Jurkat, Clone E6-1 (cell line): ENCODE data around the gene PFKM.
"Not testable (repeated sequence)": the region's sequence is repeated elsewhere in the genome, so short reads cannot be mapped to it uniquely, and the experiment has no call there.

Experiments
- DNase-seq: peaks from one replicate; pipeline ENCODE4 v3.0.0-alpha.2; 2011; ENCODE audit warnings: low read depth, low spot score
- H3K4me3 ChIP-seq: 2 replicates; pipeline ENCODE4 v1.5.1; 2011; ENCODE audit warnings: mild to moderate bottlenecking, low read length, control low read depth, moderate library complexity

The PFKM gene

GRCh38 chr12:48106681-48107613 lies 12.2 kb upstream of the PFKM start:
- DNase-seq, result no peak
- peak overlapping the region; percentile 77 for H3K4me3 ChIP-seq

GRCh38 chr12:48109424-48109823 lies 9.7 kb upstream of the PFKM start:
- DNase-seq, result no peak
- no peak overlapping the region for H3K4me3 ChIP-seq

GRCh38 chr12:48110691-48111311 lies 8.4 kb upstream of the PFKM start:
- no peak for DNase-seq
- H3K4me3 ChIP-seq, result no peak overlapping the region

- H3K4me3 ChIP-seq, DNase-seq: not testable (repeated sequence)
Observed at GRCh38 chr12:48111312-48111693, 7.9 kb upstream of the PFKM start.

- H3K4me3 ChIP-seq, result no peak overlapping the region
- DNase-seq, result no peak
Observed at GRCh38 chr12:48115957-48116356, 3.2 kb upstream of the PFKM start.

GRCh38 chr12:48118284-48118871 lies 786 bp upstream of the PFKM start:
- no peak overlapping the region for H3K4me3 ChIP-seq
- no peak for DNase-seq

- DNase-seq, result no peak
- H3K4me3 ChIP-seq, result no peak overlapping the region
Observed at GRCh38 chr12:48119834-48120195, 651 bp downstream of the PFKM start.

GRCh38 chr12:48121522-48121921 lies 2.4 kb downstream of the PFKM start:
- no peak for DNase-seq
- no peak overlapping the region for H3K4me3 ChIP-seq

GRCh38 chr12:48122065-48122834 lies 3.1 kb downstream of the PFKM start:
- no peak for DNase-seq
- H3K4me3 ChIP-seq, result no peak overlapping the region

GRCh38 chr12:48123169-48123568 lies 4.0 kb downstream of the PFKM start:
- no peak overlapping the region for H3K4me3 ChIP-seq
- DNase-seq, result no peak

- not testable (repeated sequence) for H3K4me3 ChIP-seq, DNase-seq
Observed at GRCh38 chr12:48125542-48125941, 6.4 kb downstream of the PFKM start.

- no peak overlapping the region for H3K4me3 ChIP-seq
- no peak for DNase-seq
Observed at GRCh38 chr12:48125985-48126384, 6.8 kb downstream of the PFKM start.

GRCh38 chr12:48126953-48127630 lies 7.9 kb downstream of the PFKM start:
- DNase-seq, result no peak
- no peak overlapping the region for H3K4me3 ChIP-seq

- no peak for DNase-seq
- H3K4me3 ChIP-seq, result no peak overlapping the region
Observed at GRCh38 chr12:48128800-48129199, 9.6 kb downstream of the PFKM start.

GRCh38 chr12:48129376-48129775 lies 10.2 kb downstream of the PFKM start:
- no peak for DNase-seq
- H3K4me3 ChIP-seq, result no peak overlapping the region

GRCh38 chr12:48131517-48131916 lies 12.4 kb downstream of the PFKM start:
- DNase-seq, result no peak
- no peak overlapping the region for H3K4me3 ChIP-seq

GRCh38 chr12:48132826-48133225 lies 13.7 kb downstream of the PFKM start:
- no peak for DNase-seq
- no peak overlapping the region for H3K4me3 ChIP-seq

- H3K4me3 ChIP-seq, result no peak overlapping the region
Observed at GRCh38 chr12:48135027-48135426, 15.9 kb downstream of the PFKM start.

More at GRCh38 chr12:48135027-48135426, 15.9 kb downstream of the PFKM start:
- DNase-seq, result no peak
